Upper lobe of left lung (tissue), 6 donors: Measurements from ENCODE around the gene TMCO4. TPM values are rescaled to one million over a fixed set of nuclear protein-coding genes. Genes with fewer than 3 reads are reported as not detected.

ENCODE experiments used
- ATAC-seq, 2 donors: fragments of 200-7000 bp; cut with Tn5 transposase; one replicate each; pipeline ENCODE4 v1.9.1; 2022; ENCODE audit warnings: mild to moderate bottlenecking in 2 of 2, moderate library complexity in 2 of 2; ENCODE audit not compliant: low FRiP score in 2 of 2
- DNase-seq, 2 donors: peaks; one replicate each; pipeline ENCODE4 v3.0.0-alpha.2; 2019 to 2020
- H3K27ac ChIP-seq, 4 donors: fragments of 200-600 bp; sonication (generic); one replicate each; pipeline ENCODE4 v1.5.1; 2016 to 2019
- H3K27me3 ChIP-seq, 4 donors: fragments of 200-600 bp; sonication (generic); one replicate each; pipeline ENCODE4 v1.5.1; 2017 to 2019
- H3K36me3 ChIP-seq, 4 donors: fragments of 200-600 bp; sonication (generic); one replicate each; pipeline ENCODE4 v1.5.1; 2016 to 2019
- H3K4me1 ChIP-seq, 4 donors: fragments of 200-600 bp; sonication (generic); one replicate each; pipeline ENCODE4 v1.5.1; 2018 to 2019
- H3K4me3 ChIP-seq, 4 donors: fragments of 200-600 bp; sonication (generic); one replicate each; pipeline ENCODE4 v1.5.1; 2017 to 2019; ENCODE audit warnings: mild to moderate bottlenecking in 2 of 4, moderate library complexity in 1 of 4
- H3K9me3 ChIP-seq, 4 donors: fragments of 200-600 bp; sonication (generic); one replicate each; pipeline ENCODE4 v1.5.1; 2018 to 2019
- CTCF ChIP-seq, 6 experiments: fragments of 450-650 bp in 4 of 6; fragments of 200-600 bp in 2 of 6; sonication (generic) in 2 of 6; IDR thresholded peaks; one replicate each; pipeline ENCODE4 v1.5.1; 2016 to 2019; ENCODE audit warnings: antibody characterized with exemption in 6 of 6
- EP300 ChIP-seq, 4 donors: sonication (generic); formaldehyde crosslinking; IDR thresholded peaks; one replicate each; pipeline ENCODE4 v1.5.1; 2017; ENCODE audit warnings: antibody characterized with exemption in 4 of 4, control low read depth in 2 of 4
- POLR2A ChIP-seq, 4 donors: fragments of 450-650 bp; IDR thresholded peaks; one replicate each; pipeline ENCODE4 v1.5.1; 2016 to 2017; ENCODE audit warnings: antibody characterized with exemption in 4 of 4, mild to moderate bottlenecking in 2 of 4
- POLR2AphosphoS5 ChIP-seq, 2 donors: sonication (generic); formaldehyde crosslinking; IDR thresholded peaks; one replicate each; pipeline ENCODE4 v1.5.1; 2017; ENCODE audit warnings: antibody characterized with exemption in 2 of 2
- WGBS, 2 donors: methylation state at CpG; one replicate each; pipeline ENCODE4 v1.1.5; 2017 to 2018; 5-methylcytosine and 5-hydroxymethylcytosine counted together
- total RNA-seq, 6 donors: library from RNA; depleted of rRNA in 4 of 6; stranded (reverse); fragments of >200 nt in 4 of 6; gene quantifications; one replicate each; pipeline versions ENCODE4 v1.1.0 to v1.2.1, GENCODE V29; 2016 to 2021
- donor health status: DM: no; HTN: no; CAD: no; lungs with moderate emphysema.
- donor health status: DM: no; HTN: yes; CAD: no; lungs with severe emphysema.

The TMCO4 gene
- total RNA-seq, 6 donors from 2014 or later: 19.1 to 46.1 (median 24.9) TPM

- WGBS, 2 donors: 88 to 96% methylated on average over 14 to 15 of the region's 15 CpGs
- Histone ChIP-seq H3K27me3 (no peaks in the 10 kb centered on the region), H3K9me3 (no peaks in the 10 kb centered on the region), H3K36me3 (no peaks in the 10 kb centered on the region), H3K4me1 (peaks cover 0 to 9% (median 3%) of the 10 kb centered on the region in 4 donors), H3K4me3 (no peak overlapping the region), H3K27ac (no peak overlapping the region)
- ATAC-seq (peak in 1 of 2 donors; percentile 19), DNase-seq (no peak)
- TF ChIP-seq POLR2AphosphoS5 (IDR thresholded peaks at IDR 0.05) (no peak), CTCF (IDR thresholded peaks at IDR 0.05) (no peak), EP300 (IDR thresholded peaks at IDR 0.05) (no peak), POLR2A (IDR thresholded peaks at IDR 0.05) (no peak)
Measured at GRCh38 chr1:19814244-19814661, 14.5 kb upstream of the TMCO4 start.

GRCh38 chr1:19813643-19813960, 13.9 kb upstream of the TMCO4 start:
- no peak for ATAC-seq
- H3K4me1 ChIP-seq: peaks cover 0 to 9% (median 3%) of the 10 kb centered on the region in 4 donors
- no peaks in the 10 kb centered on the region for H3K36me3 ChIP-seq
- H3K9me3 ChIP-seq: no peaks in the 10 kb centered on the region
- H3K27me3 ChIP-seq: no peaks in the 10 kb centered on the region
- H3K27ac ChIP-seq: no peak overlapping the region
- no peak for DNase-seq
- no peak overlapping the region for H3K4me3 ChIP-seq
- TF ChIP-seq EP300 (IDR thresholded peaks at IDR 0.05) (no peak), CTCF (IDR thresholded peaks at IDR 0.05) (no peak), POLR2A (IDR thresholded peaks at IDR 0.05) (no peak), POLR2AphosphoS5 (IDR thresholded peaks at IDR 0.05) (no peak)
- WGBS, 2 donors: 96% methylated on average over 4 of the region's 4 CpGs

GRCh38 chr1:19812875-19813642, 13.3 kb upstream of the TMCO4 start:
- no peaks in the 10 kb centered on the region for H3K36me3 ChIP-seq
- peaks cover 0 to 9% (median 3%) of the 10 kb centered on the region in 4 donors for H3K4me1 ChIP-seq
- no peak for TF ChIP-seq CTCF (IDR thresholded peaks at IDR 0.05)
- no peak for TF ChIP-seq EP300 (IDR thresholded peaks at IDR 0.05)
- no peak for TF ChIP-seq POLR2A (IDR thresholded peaks at IDR 0.05)
- TF ChIP-seq POLR2AphosphoS5 (IDR thresholded peaks at IDR 0.05): no peak
- no peak overlapping the region for H3K4me3 ChIP-seq
- WGBS, 2 donors: 82 to 83% methylated on average over 13 to 15 of the region's 15 CpGs
- no peak overlapping the region for H3K27ac ChIP-seq
- no peaks in the 10 kb centered on the region for H3K27me3 ChIP-seq
- DNase-seq (no peak), ATAC-seq (no peak)
- no peaks in the 10 kb centered on the region for H3K9me3 ChIP-seq

GRCh38 chr1:19811206-19811851, 11.6 kb upstream of the TMCO4 start:
- TF ChIP-seq CTCF (IDR thresholded peaks at IDR 0.05) (peak in 4 of 6 experiments; percentile 40 to 52 (median 48)), POLR2A (IDR thresholded peaks at IDR 0.05) (no peak), POLR2AphosphoS5 (IDR thresholded peaks at IDR 0.05) (no peak), EP300 (IDR thresholded peaks at IDR 0.05) (no peak)
- WGBS, 2 donors: 51 to 80% methylated on average over 4 to 5 of the region's 5 CpGs
- DNase-seq (peak in 1 of 2 donors; percentile 54), ATAC-seq (peak in 1 of 2 donors; percentile 47)
- Histone ChIP-seq H3K27me3 (no peaks in the 10 kb centered on the region), H3K9me3 (no peaks in the 10 kb centered on the region), H3K36me3 (no peaks in the 10 kb centered on the region), H3K4me3 (no peak overlapping the region), H3K27ac (no peak overlapping the region), H3K4me1 (peaks cover 0 to 9% (median 3%) of the 10 kb centered on the region in 4 donors)
